ENCODE results near the gene PLSCR3. TPM values are rescaled to one million over a fixed set of nuclear protein-coding genes. Genes with fewer than 3 reads are reported as not detected.

Gene PLSCR3
- total RNA-seq, 4 donors from 2014 or later: 21.6 to 55.3 (median 40.7) TPM

- no peaks in the 10 kb centered on the region for H3K27me3 ChIP-seq
- TF ChIP-seq EP300 (IDR thresholded peaks at IDR 0.05): no peak
- TF ChIP-seq CTCF (IDR thresholded peaks at IDR 0.05): no peak
- no peak for TF ChIP-seq POLR2AphosphoS5 (IDR thresholded peaks at IDR 0.05)
- no peak for TF ChIP-seq POLR2A (IDR thresholded peaks at IDR 0.05)
- H3K9me3 ChIP-seq: no peaks in the 10 kb centered on the region
- 90% methylated on average over 4 of the region's 4 CpGs for WGBS
- no peak overlapping the region for H3K27ac ChIP-seq
- peaks cover 20% of the 10 kb centered on the region for H3K4me1 ChIP-seq
- H3K36me3 ChIP-seq: no peaks in the 10 kb centered on the region
- no peak for DNase-seq (ENCODE audit: low spot score in 2 of 2)
- H3K4me3 ChIP-seq: no peak overlapping the region
These were observed 1.8 kb upstream of the PLSCR3 start for GRCh38 chr17:7396147-7396546.

GRCh38 chr17:7393613-7394451 is 493 bp downstream of the PLSCR3 start:
- WGBS: 4% methylated on average over 36 of the region's 48 CpGs
- Histone ChIP-seq H3K9me3 (no peaks in the 10 kb centered on the region), H3K4me3 (peak overlapping the region; percentile 75), H3K4me1 (peaks cover 20% of the 10 kb centered on the region), H3K27me3 (no peaks in the 10 kb centered on the region), H3K36me3 (peaks cover 23% of the 10 kb centered on the region), H3K27ac (peak overlapping the region; percentile 80)
- no peak for TF ChIP-seq EP300 (IDR thresholded peaks at IDR 0.05)
- TF ChIP-seq POLR2AphosphoS5 (IDR thresholded peaks at IDR 0.05): no peak
- no peak for TF ChIP-seq POLR2A (IDR thresholded peaks at IDR 0.05)
- TF ChIP-seq CTCF (IDR thresholded peaks at IDR 0.05): no peak
- no peak for DNase-seq (ENCODE audit: low spot score in 2 of 2)

- TF ChIP-seq POLR2AphosphoS5 (IDR thresholded peaks at IDR 0.05) (no peak), EP300 (IDR thresholded peaks at IDR 0.05) (no peak), CTCF (IDR thresholded peaks at IDR 0.05) (no peak), POLR2A (IDR thresholded peaks at IDR 0.05) (no peak)
- 79% methylated on average over 25 of the region's 42 CpGs for WGBS
- peaks cover 20% of the 10 kb centered on the region for H3K4me1 ChIP-seq
- H3K4me3 ChIP-seq: peak overlapping the region; percentile 75
- H3K36me3 ChIP-seq: peaks cover 32% of the 10 kb centered on the region
- H3K9me3 ChIP-seq: no peaks in the 10 kb centered on the region
- H3K27ac ChIP-seq: no peak overlapping the region
- DNase-seq (ENCODE audit: low spot score in 2 of 2): no peak
- no peaks in the 10 kb centered on the region for H3K27me3 ChIP-seq
These were observed 1.4 kb downstream of the PLSCR3 start for GRCh38 chr17:7392696-7393612.

- Histone ChIP-seq H3K4me1 (peaks cover 20% of the 10 kb centered on the region), H3K27me3 (no peaks in the 10 kb centered on the region), H3K9me3 (no peaks in the 10 kb centered on the region), H3K36me3 (peaks cover 44% of the 10 kb centered on the region), H3K4me3 (no peak overlapping the region), H3K27ac (no peak overlapping the region)
- no peak for DNase-seq (ENCODE audit: low spot score in 2 of 2)
- TF ChIP-seq CTCF (IDR thresholded peaks at IDR 0.05) (no peak), EP300 (IDR thresholded peaks at IDR 0.05) (no peak), POLR2A (IDR thresholded peaks at IDR 0.05) (no peak), POLR2AphosphoS5 (IDR thresholded peaks at IDR 0.05) (no peak)
- WGBS: 68% methylated on average over 2 of the region's 2 CpGs
These were observed 3.0 kb downstream of the PLSCR3 start for GRCh38 chr17:7391307-7391706.
